ENCODE measurements around the gene ZNF79. TPM values are rescaled to one million over a fixed set of nuclear protein-coding genes. Genes with fewer than 3 reads are reported as not detected.

Gene ZNF79
- total and polyA plus RNA-seq, 2 experiments from 2014 or later = 2.2 to 6.3 TPM

GRCh38 chr9:127451608-127451857 lies 27.4 kb downstream of the ZNF79 start (continued):
- TF ChIP-seq STAT1 (IDR thresholded peaks at IDR 0.05; ENCODE audit: unreplicated experiment) (no peak), ETS1 (IDR thresholded peaks at IDR 0.05) (no peak), POLR2AphosphoS5 (IDR thresholded peaks at IDR 0.05; ENCODE audit: low read depth) (no peak), CTCF (conservative IDR thresholded peaks at IDR 0.05; ENCODE audit: low read depth in 2 of 2) (no peak), CREB1 (CRISPR knock-in tag; IDR thresholded peaks at IDR 0.05; ENCODE audit: low read depth) (no peak), ZNF331 (CRISPR knock-in tag; IDR thresholded peaks at IDR 0.05; ENCODE audit: low read depth) (no peak), EZH2 (IDR thresholded peaks at IDR 0.05; ENCODE audit: low read depth, unreplicated experiment) (no peak), REST (IDR thresholded peaks at IDR 0.05; ENCODE audit: unreplicated experiment) (no peak), EZH2phosphoT487 (IDR thresholded peaks at IDR 0.05; ENCODE audit: unreplicated experiment) (no peak)

- DNase-seq (ENCODE audit: low spot score) = peak; percentile 70
- peaks cover 23% of the 10 kb centered on the region for H3K4me1 Mint-ChIP-seq
- peaks cover 48% of the 10 kb centered on the region for H3K79me2 ChIP-seq (replicated peaks; ENCODE audit: insufficient read depth)
- H3K9me2 ChIP-seq (ENCODE audit: insufficient read depth) = no peaks in the 10 kb centered on the region
- H3K27ac ChIP-seq (ENCODE audit: low read depth) = peak overlapping the region; percentile 85
- H3K27me3 Mint-ChIP-seq (ENCODE audit: insufficient read depth, low read depth, poor library complexity) = peaks cover 45% of the 10 kb centered on the region
- peaks cover 38% of the 10 kb centered on the region for H4K20me1 ChIP-seq (replicated peaks; ENCODE audit: insufficient read depth)
- H3K36me3 ChIP-seq (ENCODE audit: insufficient read depth) = peaks cover 36% of the 10 kb centered on the region
- peak overlapping the region; percentile 99 for H3K27ac Mint-ChIP-seq
- peak; percentile 40 for ATAC-seq
- TF ChIP-seq POLR2AphosphoS5 (IDR thresholded peaks at IDR 0.05; ENCODE audit: low read depth) (peak; percentile 32; the same call in 1 of the 2 replicates), ZNF331 (CRISPR knock-in tag; IDR thresholded peaks at IDR 0.05; ENCODE audit: low read depth) (no peak), EZH2 (IDR thresholded peaks at IDR 0.05; ENCODE audit: low read depth, unreplicated experiment) (no peak), ETS1 (IDR thresholded peaks at IDR 0.05) (no peak)
- no peaks in the 10 kb centered on the region for H3K27me3 ChIP-seq (ENCODE audit: insufficient read depth)
- peak overlapping the region; percentile 95 for H2AFZ ChIP-seq
- H3F3A ChIP-seq (replicated peaks; ENCODE audit: low read depth) = peaks cover 44% of the 10 kb centered on the region
- H3K36me3 Mint-ChIP-seq (ENCODE audit: low read depth) = peaks cover 57% of the 10 kb centered on the region
- H3K4me2 ChIP-seq = peak overlapping the region; percentile 96
- H3K4me3 ChIP-seq = peak overlapping the region; percentile 100
- H3K4me1 ChIP-seq (ENCODE audit: insufficient read depth) = peaks cover 17% of the 10 kb centered on the region
- peak overlapping the region; percentile 99 for H3K4me3 Mint-ChIP-seq
- peaks cover 12% of the 10 kb centered on the region for H3K9me3 Mint-ChIP-seq
Measured at GRCh38 chr9:127451858-127452656, 27.9 kb downstream of the ZNF79 start.

All from GM23338 (cell line).